Measurements from ENCODE around the gene NRXN3.

DNA sequence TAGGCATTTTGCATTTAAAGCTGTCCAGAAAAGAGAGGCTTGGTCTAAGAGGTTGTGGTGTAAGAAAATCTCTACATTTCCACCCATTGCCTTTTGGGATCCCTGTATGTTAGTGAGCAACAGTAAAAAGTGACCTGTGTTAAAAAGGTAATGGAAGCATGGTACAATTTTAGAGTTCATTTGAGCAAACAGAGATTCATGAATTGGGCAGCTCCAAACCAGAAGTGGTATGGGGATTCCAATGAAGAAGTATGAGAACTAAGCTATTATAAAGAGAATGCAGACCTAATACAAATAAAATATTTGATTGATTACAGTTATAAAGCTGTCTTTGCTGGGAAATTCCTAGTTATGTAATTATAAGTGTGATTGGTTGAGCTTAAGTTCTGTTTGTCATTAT, 1134.1 kb downstream of the NRXN3 start:
- TF ChIP-seq EZH2 (IDR thresholded peaks at IDR 0.05; ENCODE audit: insufficient read depth, poor library complexity, severe bottlenecking) = no peak
- TF ChIP-seq EZH2phosphoT487 (IDR thresholded peaks at IDR 0.05; ENCODE audit: insufficient read depth, low read depth) = no peak
